ENCODE data around the gene TAL2. TPM values are rescaled to one million over a fixed set of nuclear protein-coding genes. Genes with fewer than 3 reads are reported as not detected.

The TAL2 gene
- total and polyA plus RNA-seq, 2 donors (not counting 3 experiments of a cell fraction or from before 2014, with no cell fraction given), result 0.30 TPM; not detected in 1

GRCh38 chr9:105706156-105706555 lies 43.9 kb downstream of the TAL2 start:
- H3K9me3 ChIP-seq (replicated peaks; ENCODE audit: control insufficient read depth, insufficient read depth, low read length), result no peaks in the 10 kb centered on the region
- no peak overlapping the region for H3K27ac ChIP-seq (ENCODE audit: insufficient read depth, low read depth, low read length)
- no peak overlapping the region for H3K4me2 ChIP-seq (ENCODE audit: insufficient read depth, low read length)
- dilution Hi-C loops (cut with MboI; ENCODE audit: extremely low pct_ligation_motif_present, low sequenced_read_pairs) (no loop called here), intact Hi-C loops (cut with micrococcal nuclease) (no loop called here)
- H3K79me2 ChIP-seq (ENCODE audit: control insufficient read depth, insufficient read depth, low read length), result no peaks in the 10 kb centered on the region
- CTCF ChIA-PET, result interaction anchor here (1.0 to 2.2 kb wide), 2 partner anchors 12 to 176 kb away, joined by 3 to 9 read pairs; no protein-coding TSS in a partner anchor
- FAIRE-seq (no peak), DNase-seq (ENCODE audit: low read depth, low spot score) (no peak)
- H2AFZ ChIP-seq (ENCODE audit: low read depth, low read length), result no peak overlapping the region
- TF ChIP-seq CTCF (IDR thresholded peaks at IDR 0.05; ENCODE audit: extremely low read depth in 1 of 2, insufficient read depth in 1 of 2, low read depth in 1 of 2, low read length in 2 of 2) (no peak), MYC (IDR thresholded peaks at IDR 0.05; ENCODE audit: low read depth, low read length) (no peak), JUN (IDR thresholded peaks at IDR 0.05; ENCODE audit: borderline replicate concordance, insufficient read depth, insufficient read length, low read depth) (no peak)
- no peaks in the 10 kb centered on the region for H4K20me1 ChIP-seq (replicated peaks; ENCODE audit: control insufficient read depth, extremely low read depth, insufficient read depth, low read length)
- H3K4me3 ChIP-seq (replicated peaks in 1 of 3; ENCODE audit: insufficient read depth in 1 of 3, low read depth in 1 of 3, low read length in 3 of 3), result no peak overlapping the region
- H3K9ac ChIP-seq (replicated peaks; ENCODE audit: extremely low read depth, insufficient read depth, low read length), result no peak overlapping the region
- no peaks in the 10 kb centered on the region for H3K4me1 ChIP-seq (ENCODE audit: control insufficient read depth, extremely low read depth, insufficient read depth, low read length)
- BruUV-seq (replicated peaks), result no TSS peak
- no peaks in the 10 kb centered on the region for H3K9me1 ChIP-seq (replicated peaks; ENCODE audit: control insufficient read depth, extremely low read depth, insufficient read depth, low read length)
- H3K36me3 ChIP-seq (ENCODE audit: control insufficient read depth in 2 of 2, extremely low read depth in 1 of 2, insufficient read depth in 2 of 2, low read length in 2 of 2), result no peaks in the 10 kb centered on the region
- POLR2A ChIA-PET, result no interaction called here
- H3K27me3 ChIP-seq (ENCODE audit: control insufficient read depth in 2 of 2, insufficient read depth in 2 of 2, low read length in 2 of 2), result no peaks in the 10 kb centered on the region

DNA sequence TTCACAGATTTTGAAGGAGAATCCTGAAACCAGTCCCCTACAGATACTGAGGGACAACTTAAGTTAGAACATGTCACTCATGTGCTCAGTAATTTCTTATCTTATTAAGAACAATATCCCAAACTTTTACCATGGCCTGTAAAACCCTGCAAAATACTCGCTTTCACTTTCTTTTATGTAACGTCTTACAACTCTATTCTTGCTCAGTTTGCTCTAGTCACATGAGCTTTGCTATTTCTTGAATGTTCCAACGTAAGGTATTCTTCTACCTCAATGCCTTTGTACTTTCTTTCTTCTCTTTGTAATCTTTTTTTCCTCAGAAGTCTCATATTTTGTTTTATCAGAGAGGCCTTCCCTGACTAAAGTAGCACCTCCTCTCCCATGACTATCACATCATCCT lies 46.1 kb downstream of the TAL2 start:
- Histone ChIP-seq H4K20me1 (replicated peaks; ENCODE audit: control insufficient read depth, extremely low read depth, insufficient read depth, low read length) (no peaks in the 10 kb centered on the region), H3K9me1 (replicated peaks; ENCODE audit: control insufficient read depth, extremely low read depth, insufficient read depth, low read length) (no peaks in the 10 kb centered on the region), H3K36me3 (ENCODE audit: control insufficient read depth in 2 of 2, extremely low read depth in 1 of 2, insufficient read depth in 2 of 2, low read length in 2 of 2) (no peaks in the 10 kb centered on the region), H3K9ac (replicated peaks; ENCODE audit: extremely low read depth, insufficient read depth, low read length) (no peak overlapping the region), H3K27me3 (ENCODE audit: control insufficient read depth in 2 of 2, insufficient read depth in 2 of 2, low read length in 2 of 2) (no peaks in the 10 kb centered on the region), H2AFZ (ENCODE audit: low read depth, low read length) (no peak overlapping the region), H3K27ac (ENCODE audit: insufficient read depth, low read depth, low read length) (no peak overlapping the region), H3K79me2 (ENCODE audit: control insufficient read depth, insufficient read depth, low read length) (no peaks in the 10 kb centered on the region), H3K9me3 (replicated peaks; ENCODE audit: control insufficient read depth, insufficient read depth, low read length) (no peaks in the 10 kb centered on the region), H3K4me2 (ENCODE audit: insufficient read depth, low read length) (no peak overlapping the region), H3K4me1 (ENCODE audit: control insufficient read depth, extremely low read depth, insufficient read depth, low read length) (no peaks in the 10 kb centered on the region), H3K4me3 (replicated peaks in 1 of 3; ENCODE audit: insufficient read depth in 1 of 3, low read depth in 1 of 3, low read length in 3 of 3) (no peak overlapping the region)
- intact Hi-C loops (cut with micrococcal nuclease), result no loop called here
- BruUV-seq (replicated peaks), result no TSS peak
- ChIA-PET POLR2A (no interaction called here), CTCF (interaction anchor here (1.5 kb wide), 1 partner anchor 10 kb away, joined by 8 read pairs; no protein-coding TSS in a partner anchor)
- dilution Hi-C loops (cut with MboI; ENCODE audit: extremely low pct_ligation_motif_present, low sequenced_read_pairs), result no loop called here
- DNase-seq (ENCODE audit: low read depth, low spot score), result no peak
- TF ChIP-seq FOS (IDR thresholded peaks at IDR 0.05; ENCODE audit: borderline replicate concordance, insufficient read depth, low read length) (no peak), EZH2 (IDR thresholded peaks at IDR 0.05; ENCODE audit: borderline replicate concordance, low read depth, low read length, severe bottlenecking) (no peak), POLR2A (IDR thresholded peaks at IDR 0.05; ENCODE audit: low read depth, low read length) (no peak), GATA2 (IDR thresholded peaks at IDR 0.05; ENCODE audit: insufficient read depth, insufficient read length, low read depth, low read length) (no peak), POLR2AphosphoS5 (IDR thresholded peaks at IDR 0.05; ENCODE audit: insufficient read depth, low read depth, low read length) (no peak)
- no peak for FAIRE-seq
